ENCODE data around the gene SLC35F4. TPM values are rescaled to one million over a fixed set of nuclear protein-coding genes. Genes with fewer than 3 reads are reported as not detected.

SLC35F4 gene
- total RNA-seq, 1 experiment from 2014 or later: not detected

DNA sequence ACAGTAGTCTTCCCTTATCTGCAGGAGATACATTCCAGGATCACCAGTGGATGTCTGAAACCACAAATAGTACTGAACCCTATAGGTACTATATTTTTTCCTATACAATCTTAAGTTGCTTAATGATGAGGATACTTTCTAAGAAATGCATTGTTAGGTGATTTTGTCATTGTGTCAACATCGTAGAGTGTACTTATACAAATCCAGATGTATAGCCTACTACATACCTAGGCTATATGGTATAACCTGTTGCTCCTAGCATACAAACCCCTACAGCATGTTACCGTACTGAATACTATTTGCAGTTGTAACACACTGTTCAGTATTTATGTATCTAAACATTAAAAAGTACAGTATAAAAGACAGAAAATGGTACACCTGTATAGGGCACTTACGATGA is 165.9 kb downstream of the SLC35F4 start:
- no TSS peak for BruUV-seq (replicated peaks)
- Histone ChIP-seq H3K4me1 (ENCODE audit: insufficient read depth, low read length, poor library complexity, severe bottlenecking) (no peaks in the 10 kb centered on the region), H3K9me3 (ENCODE audit: low read depth, low read length, poor library complexity, severe bottlenecking) (no peaks in the 10 kb centered on the region), H3K36me3 (ENCODE audit: insufficient read depth, low read length, poor library complexity, severe bottlenecking) (no peaks in the 10 kb centered on the region), H3K27me3 (replicated peaks; ENCODE audit: insufficient read depth, low read depth, low read length, poor library complexity) (no peaks in the 10 kb centered on the region), H3K4me3 (ENCODE audit: low read depth, low read length, poor library complexity, severe bottlenecking) (no peak overlapping the region), H3K27ac (ENCODE audit: low read depth, low read length, poor library complexity, severe bottlenecking) (no peak overlapping the region)
- POLR2A ChIA-PET (ENCODE audit: low non-redundant PET): no interaction called here
- CTCF ChIA-PET: no interaction called here
- DNase-seq (ENCODE audit: low spot score): no peak
- intact Hi-C loops (cut with micrococcal nuclease; ENCODE audit: unreplicated experiment): no loop called here
- TF ChIP-seq CTCF (conservative IDR thresholded peaks at IDR 0.05; ENCODE audit: low read depth, low read length): no peak
- TF ChIP-seq EZH2 (IDR thresholded peaks at IDR 0.05; ENCODE audit: borderline replicate concordance, low read depth, low read length, poor library complexity, severe bottlenecking): no peak

- Histone ChIP-seq H3K36me3 (ENCODE audit: insufficient read depth, low read length, poor library complexity, severe bottlenecking) (no peaks in the 10 kb centered on the region), H3K27ac (ENCODE audit: low read depth, low read length, poor library complexity, severe bottlenecking) (no peak overlapping the region), H3K9me3 (ENCODE audit: low read depth, low read length, poor library complexity, severe bottlenecking) (no peaks in the 10 kb centered on the region), H3K27me3 (replicated peaks; ENCODE audit: insufficient read depth, low read depth, low read length, poor library complexity) (no peaks in the 10 kb centered on the region), H3K4me1 (ENCODE audit: insufficient read depth, low read length, poor library complexity, severe bottlenecking) (no peaks in the 10 kb centered on the region), H3K4me3 (ENCODE audit: low read depth, low read length, poor library complexity, severe bottlenecking) (no peak overlapping the region)
- POLR2A ChIA-PET (ENCODE audit: low non-redundant PET): no interaction called here
- CTCF ChIA-PET: interaction anchor here (0.5 to 1.6 kb wide), 5 partner anchors 177 to 379 kb away, joined by 3 to 10 read pairs (median 3); no protein-coding TSS in a partner anchor
- no TSS peak for BruUV-seq (replicated peaks)
- intact Hi-C loops (cut with micrococcal nuclease; ENCODE audit: unreplicated experiment): loop anchor here (2.0 to 5.0 kb wide), 4 partner anchors 175 to 474 kb away; partner anchors contain the start of gene SLC35F4
- DNase-seq (ENCODE audit: low spot score): peak; percentile 74
- TF ChIP-seq CTCF (conservative IDR thresholded peaks at IDR 0.05; ENCODE audit: low read depth, low read length) (peak; percentile 70), EZH2 (IDR thresholded peaks at IDR 0.05; ENCODE audit: borderline replicate concordance, low read depth, low read length, poor library complexity, severe bottlenecking) (no peak)
These were observed 173.2 kb downstream of the SLC35F4 start for GRCh38 chr14:57692671-57693070.

- no peak for DNase-seq (ENCODE audit: low spot score)
- Histone ChIP-seq H3K4me3 (ENCODE audit: low read depth, low read length, poor library complexity, severe bottlenecking) (no peak overlapping the region), H3K27me3 (replicated peaks; ENCODE audit: insufficient read depth, low read depth, low read length, poor library complexity) (no peaks in the 10 kb centered on the region), H3K27ac (ENCODE audit: low read depth, low read length, poor library complexity, severe bottlenecking) (no peak overlapping the region), H3K9me3 (ENCODE audit: low read depth, low read length, poor library complexity, severe bottlenecking) (no peaks in the 10 kb centered on the region), H3K4me1 (ENCODE audit: insufficient read depth, low read length, poor library complexity, severe bottlenecking) (no peaks in the 10 kb centered on the region), H3K36me3 (ENCODE audit: insufficient read depth, low read length, poor library complexity, severe bottlenecking) (no peaks in the 10 kb centered on the region)
- ChIA-PET POLR2A (ENCODE audit: low non-redundant PET) (interaction anchor here (0.6 kb wide), 1 partner anchor 110 kb away, joined by 3 read pairs; no protein-coding TSS in a partner anchor), CTCF (no interaction called here)
- TF ChIP-seq EZH2 (IDR thresholded peaks at IDR 0.05; ENCODE audit: borderline replicate concordance, low read depth, low read length, poor library complexity, severe bottlenecking) (no peak), CTCF (conservative IDR thresholded peaks at IDR 0.05; ENCODE audit: low read depth, low read length) (no peak)
- intact Hi-C loops (cut with micrococcal nuclease; ENCODE audit: unreplicated experiment): no loop called here
- no TSS peak for BruUV-seq (replicated peaks)
These were observed 178.5 kb downstream of the SLC35F4 start for GRCh38 chr14:57687416-57687815.
